GM12878 (cell line): ENCODE data around the gene RMDN3.
A peak's percentile ranks its signal among the peaks of the same experiment; 100 is the strongest.

Experiments
- ATF3 ChIP-seq: IDR thresholded peaks from 2 replicates; pipeline ENCODE4 v1.6.1; 2011; ENCODE audit warnings: low read depth, mild to moderate bottlenecking, low read length, moderate library complexity, borderline replicate concordance; ENCODE audit errors: extremely low read depth
- ATF7 ChIP-seq: fragments of 450-650 bp; IDR thresholded peaks from 2 replicates; pipeline ENCODE4 v1.6.1; 2016; ENCODE audit warnings: low read depth, mild to moderate bottlenecking
- CTCF ChIP-seq, 3 experiments: IDR thresholded peaks in 2 of 3; conservative IDR thresholded peaks in 1 of 3; 2 replicates each; pipeline ENCODE4 v1.5.1; 2011; ENCODE audit warnings: low read depth in 3 of 3, low read length in 3 of 3, mild to moderate bottlenecking in 3 of 3, control low read depth in 2 of 3, moderate library complexity in 2 of 3, inconsistent platforms in 1 of 3, mixed read lengths in 1 of 3; ENCODE audit not compliant: control insufficient read depth in 2 of 3, insufficient read depth in 1 of 3; ENCODE audit errors: extremely low read depth in 1 of 3
- NRF1 ChIP-seq: conservative IDR thresholded peaks from 2 replicates; pipeline ENCODE4 v1.6.1; 2011; ENCODE audit warnings: mild to moderate bottlenecking, low read depth, low read length, improper control_type of control experiment
- POLR2A ChIP-seq: IDR thresholded peaks from 2 replicates; pipeline ENCODE4 v1.6.1; 2011; ENCODE audit warnings: low read depth, mild to moderate bottlenecking, low read length
- POLR2AphosphoS5 ChIP-seq: IDR thresholded peaks from 2 replicates; pipeline ENCODE4 v1.6.1; 2011; ENCODE audit warnings: mild to moderate bottlenecking, low read length, inconsistent platforms
- SMC3 ChIP-seq: IDR thresholded peaks from 2 replicates; pipeline ENCODE4 v1.6.1; 2011; ENCODE audit warnings: low read length, improper control_type of control experiment, borderline replicate concordance
- SP1 ChIP-seq: IDR thresholded peaks from one replicate; pipeline ENCODE4 v1.6.1; 2011; ENCODE audit warnings: low read depth, low read length
- SUPT20H ChIP-seq: IDR thresholded peaks from 2 replicates; pipeline ENCODE4 v1.6.1; 2011; ENCODE audit warnings: low read depth, mild to moderate bottlenecking, low read length, moderate library complexity, borderline replicate concordance; ENCODE audit not compliant: control insufficient read depth
- ZBTB40 ChIP-seq: fragments of 450-650 bp; IDR thresholded peaks from 2 replicates; pipeline ENCODE4 v1.6.1; 2016; ENCODE audit warnings: mild to moderate bottlenecking, moderate library complexity, borderline replicate concordance

- TF ChIP-seq ZBTB40: no peak
- 0 out of 2 replicates have a peak, but pooled peaks have one; percentile 12 for TF ChIP-seq ATF7
- TF ChIP-seq POLR2A: no peak
- TF ChIP-seq ATF3: no peak
- TF ChIP-seq SP1: no peak
- no peak for TF ChIP-seq SMC3
- no peak for TF ChIP-seq CTCF (IDR thresholded peaks at IDR 0.05 in 2 of 3, conservative IDR thresholded peaks at IDR 0.05 in 1 of 3; ENCODE audit: control insufficient read depth in 2 of 3, extremely low read depth in 1 of 3, insufficient read depth in 1 of 3, low read depth in 3 of 3, low read length in 3 of 3)
- no peak for TF ChIP-seq NRF1
- TF ChIP-seq SUPT20H: no peak
- TF ChIP-seq POLR2AphosphoS5: no peak
Measured at GRCh38 chr15:40743921-40744814, 10.9 kb downstream of the RMDN3 start.
